GM19099 (cell line): ENCODE results near the gene BICC1.

ENCODE experiments used
- POLR2A ChIP-seq: IDR thresholded peaks from 3 replicates; pipeline ENCODE4 v1.6.1; 2011; ENCODE audit warnings: low read depth; ENCODE audit not compliant: insufficient read length; ENCODE audit errors: extremely low read depth

The BICC1 gene

DNA sequence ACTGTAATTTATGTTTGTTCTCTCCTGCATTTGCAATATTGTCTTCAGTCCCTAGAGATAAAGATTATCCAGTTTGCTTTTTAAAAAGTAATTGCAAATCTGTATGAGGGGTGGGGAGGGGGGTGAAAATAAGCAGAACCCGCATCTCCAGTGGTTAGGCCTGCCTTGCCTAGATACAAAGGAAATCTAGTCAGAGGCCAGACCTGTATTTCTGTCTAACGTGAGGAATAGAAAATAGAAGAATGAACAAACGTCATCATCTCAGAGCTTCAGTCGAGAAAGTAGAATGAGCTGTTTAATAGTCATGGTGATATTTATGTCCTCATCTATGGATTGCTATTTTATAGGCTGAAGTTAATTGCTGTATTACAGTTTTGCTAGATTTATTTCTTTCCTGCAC is 284.2 kb downstream of the BICC1 start:
- no peak for TF ChIP-seq POLR2A

GRCh38 chr10:58797356-58797755 is 284.7 kb downstream of the BICC1 start:
- no peak for TF ChIP-seq POLR2A

DNA sequence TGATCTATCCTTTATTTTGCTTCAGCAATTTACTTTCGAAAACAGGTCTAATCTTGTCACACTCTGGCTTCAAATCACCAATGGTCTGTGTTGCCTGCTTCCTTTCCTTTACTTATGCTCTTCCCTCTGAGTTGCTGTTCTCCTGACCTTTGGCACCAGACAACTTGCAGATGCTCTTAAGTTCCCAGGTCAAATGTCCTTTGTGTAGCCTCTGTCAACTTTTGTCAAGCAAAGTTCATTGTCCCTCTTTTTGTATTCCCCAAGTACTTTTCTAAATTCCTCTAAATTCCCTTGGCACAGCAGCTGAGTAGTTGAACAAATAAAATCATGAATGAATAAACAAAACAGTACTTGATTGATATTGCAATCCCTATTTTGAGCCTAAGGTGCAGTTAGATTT is 289.4 kb downstream of the BICC1 start:
- TF ChIP-seq POLR2A = no peak

GRCh38 chr10:58806323-58806722 is 293.7 kb downstream of the BICC1 start:
- no peak for TF ChIP-seq POLR2A

DNA sequence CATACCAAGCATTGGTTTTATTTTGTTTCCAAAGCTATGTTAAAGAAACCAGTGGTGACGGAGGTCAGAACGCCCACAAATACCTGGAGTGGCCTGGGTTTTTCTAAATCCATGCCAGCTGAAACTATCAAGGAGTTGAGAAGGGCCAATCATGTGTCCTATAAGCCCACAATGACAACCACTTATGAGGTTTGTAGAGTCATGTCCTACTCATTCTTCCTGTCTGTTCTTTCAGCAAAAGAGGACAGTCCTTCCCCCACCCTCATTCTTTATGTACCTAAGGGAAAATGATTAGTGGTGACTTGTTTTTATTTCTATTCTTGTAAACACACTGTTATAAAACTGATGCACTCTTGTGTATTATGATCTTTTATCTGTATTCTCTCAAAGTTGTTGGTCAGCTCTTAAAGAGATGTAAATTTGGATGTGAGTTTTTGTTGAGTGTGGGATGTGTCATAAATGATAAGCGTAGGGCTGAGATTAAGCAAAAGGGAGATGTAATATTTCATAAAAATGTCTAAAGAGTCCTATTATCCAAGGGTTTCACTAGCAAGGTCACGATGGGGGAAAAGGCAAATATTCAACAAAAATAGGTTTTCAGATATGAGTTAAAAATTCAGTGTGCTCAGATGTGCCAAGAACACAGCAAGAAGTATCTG is 294.4 kb downstream of the BICC1 start:
- TF ChIP-seq POLR2A = no peak

DNA sequence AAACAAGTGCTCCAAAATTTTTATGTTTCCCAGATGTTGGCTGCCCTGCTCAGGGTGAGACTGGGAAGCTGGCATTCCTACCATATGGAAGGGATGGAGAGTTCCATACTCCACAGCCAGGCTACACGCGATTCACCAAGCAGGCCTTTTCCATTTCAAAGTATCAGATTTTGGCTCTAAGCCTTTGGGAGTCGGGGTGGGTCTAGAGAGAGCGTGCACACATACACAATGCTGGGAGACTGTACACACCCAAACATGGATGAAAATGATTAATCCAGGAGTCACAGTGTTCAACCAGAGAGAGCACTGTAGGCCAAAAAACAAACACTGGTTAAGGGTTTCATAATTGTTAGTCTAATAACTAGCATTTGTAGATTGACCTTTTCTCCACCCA is 295.0 kb downstream of the BICC1 start:
- TF ChIP-seq POLR2A = no peak

DNA sequence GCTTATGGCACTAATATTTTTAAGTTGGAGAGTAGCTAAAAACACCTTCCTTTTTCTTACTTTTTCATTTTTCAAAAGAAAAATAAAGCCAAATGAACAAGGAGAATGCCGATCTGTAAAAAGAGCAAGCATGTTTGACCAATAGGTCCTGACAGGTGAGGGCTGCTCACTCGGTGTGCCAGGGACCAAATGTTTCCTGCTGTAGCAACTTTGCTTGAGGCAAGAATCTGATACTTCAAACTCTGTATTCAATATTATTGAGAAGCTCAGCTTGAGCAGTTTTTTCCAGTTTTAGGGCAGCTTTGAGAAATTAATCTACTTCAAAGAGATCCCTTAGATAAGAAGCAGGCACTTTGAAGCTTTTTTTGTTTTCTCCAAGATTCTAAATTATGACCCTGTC is 298.1 kb downstream of the BICC1 start:
- no peak for TF ChIP-seq POLR2A

GRCh38 chr10:58813573-58813972 is 300.9 kb downstream of the BICC1 start:
- TF ChIP-seq POLR2A = no peak

- TF ChIP-seq POLR2A = no peak
Measured at GRCh38 chr10:58817201-58817846, 304.7 kb downstream of the BICC1 start.

DNA sequence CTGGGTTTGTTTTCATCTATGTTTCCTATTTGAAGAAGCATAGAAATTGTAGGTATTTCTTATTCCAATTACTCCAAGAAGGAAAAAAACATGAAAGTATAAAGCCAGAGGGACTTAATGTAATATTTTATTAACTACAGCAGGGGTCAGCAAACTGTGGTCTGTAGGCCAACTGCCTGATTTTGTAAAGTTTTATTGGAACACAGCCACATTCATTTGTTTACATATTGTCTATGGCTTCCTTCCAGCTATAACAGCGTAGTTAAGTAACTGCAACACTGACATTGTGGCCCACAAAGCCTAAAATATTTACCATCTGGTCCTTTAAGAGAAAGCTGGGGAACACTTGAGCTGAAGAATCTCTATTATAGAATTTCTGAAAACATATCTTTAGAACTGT is 306.2 kb downstream of the BICC1 start:
- TF ChIP-seq POLR2A = no peak

DNA sequence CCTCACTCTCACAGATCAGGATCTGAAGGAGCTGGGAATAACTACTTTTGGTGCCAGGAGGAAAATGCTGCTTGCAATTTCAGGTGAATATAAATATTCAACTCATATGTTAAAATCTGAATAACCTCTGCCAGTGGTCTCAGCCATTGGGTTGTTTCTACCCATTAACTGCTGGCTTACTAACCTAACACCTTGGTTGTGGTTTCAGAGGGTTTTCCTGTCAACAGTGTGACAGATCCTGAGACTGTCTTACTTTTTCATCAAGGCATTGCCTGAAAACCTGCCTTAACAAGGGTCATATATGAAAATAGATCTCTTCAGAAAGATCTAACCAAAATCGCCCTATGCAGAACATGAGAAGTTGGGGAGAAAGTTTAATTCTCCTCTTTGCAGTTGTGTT is 307.7 kb downstream of the BICC1 start:
- TF ChIP-seq POLR2A = no peak

GRCh38 chr10:58820861-58821751 is 308.4 kb downstream of the BICC1 start:
- TF ChIP-seq POLR2A = no peak

- no peak for TF ChIP-seq POLR2A
Measured at GRCh38 chr10:58821752-58822056, 309.0 kb downstream of the BICC1 start.

- TF ChIP-seq POLR2A = no peak
Measured at GRCh38 chr10:58823983-58824382, 311.3 kb downstream of the BICC1 start.

DNA sequence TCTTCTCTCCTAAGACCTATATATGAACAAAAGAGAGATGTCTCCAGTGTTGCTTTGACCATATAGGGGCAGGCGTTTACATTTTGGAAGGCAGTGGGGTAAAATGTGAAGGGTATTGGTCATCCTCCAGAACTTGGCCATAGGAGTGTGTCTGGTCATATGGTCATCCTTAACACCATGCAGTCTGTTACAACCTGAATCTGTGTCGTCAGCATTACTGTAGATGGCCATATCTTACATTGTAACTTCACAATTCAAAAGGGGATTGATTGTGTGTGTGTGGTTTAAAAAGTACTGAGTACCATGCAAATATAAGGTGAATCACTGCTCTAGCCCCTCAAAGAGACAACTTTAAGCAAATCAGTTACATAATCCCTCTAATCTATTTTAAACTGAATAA is 311.7 kb downstream of the BICC1 start:
- TF ChIP-seq POLR2A = no peak

GRCh38 chr10:58826694-58827093 is 314.0 kb downstream of the BICC1 start:
- TF ChIP-seq POLR2A = no peak
